Keratinocyte (primary cell): Measurements from ENCODE around the gene CD36. TPM values are rescaled to one million over a fixed set of nuclear protein-coding genes. Genes with fewer than 3 reads are reported as not detected.

Experiments used
- DNase-seq: peaks from one replicate; pipeline ENCODE4 v3.0.0-alpha.2; 2011; ENCODE audit warnings: low read depth, missing footprints, low spot score
- FAIRE-seq: peaks from 2 replicates; lab custom pipeline; 2011; peaks lifted over from hg19 to GRCh38; lab: Jason Lieb, UNC
- H2AFZ ChIP-seq: 2 replicates; pipeline ENCODE4 v1.6.0; 2012; ENCODE audit warnings: low read length, control low read depth, inconsistent platforms; ENCODE audit not compliant: control insufficient read depth
- H3K27ac ChIP-seq: 2 replicates; pipeline ENCODE4 v1.5.1; 2011; ENCODE audit warnings: low read length; ENCODE audit not compliant: control insufficient read depth, insufficient read depth
- H3K27me3 ChIP-seq: 3 replicates; pipeline ENCODE4 v1.6.0; 2011; ENCODE audit warnings: low read length; ENCODE audit not compliant: control insufficient read depth, insufficient read depth; ENCODE audit errors: extremely low read depth
- H3K36me3 ChIP-seq, 2 experiments: 2 replicates in 1 of 2; 3 replicates in 1 of 2; pipeline ENCODE4 v1.5.1; 2011; ENCODE audit warnings: low read length in 2 of 2, mild to moderate bottlenecking in 1 of 2; ENCODE audit not compliant: control insufficient read depth in 2 of 2, insufficient read depth in 2 of 2; ENCODE audit errors: extremely low read depth in 1 of 2
- H3K4me1 ChIP-seq: 3 replicates; pipeline ENCODE4 v1.5.1; 2011; ENCODE audit warnings: low read length; ENCODE audit not compliant: control insufficient read depth, insufficient read depth; ENCODE audit errors: extremely low read depth
- H3K4me2 ChIP-seq: 3 replicates; pipeline ENCODE4 v1.6.0; 2011; ENCODE audit warnings: low read depth, low read length; ENCODE audit not compliant: control insufficient read depth, insufficient read depth; ENCODE audit errors: extremely low read depth
- H3K4me3 ChIP-seq, 3 experiments: fragments of 200-600 bp in 1 of 3; sonication (generic) in 1 of 3; 2 replicates in 2 of 3; 3 replicates in 1 of 3; pipeline ENCODE4 v1.5.1; 2011 to 2016; ENCODE audit warnings: low read length in 3 of 3, mild to moderate bottlenecking in 3 of 3, control low read depth in 2 of 3, inconsistent platforms in 1 of 3, low read depth in 1 of 3, mixed read lengths in 1 of 3, mixed run types in 1 of 3, moderate library complexity in 1 of 3; ENCODE audit not compliant: control insufficient read depth in 2 of 3, insufficient read depth in 2 of 3; ENCODE audit errors: extremely low read depth in 1 of 3
- H3K79me2 ChIP-seq: 2 replicates; pipeline ENCODE4 v1.6.0; 2012; ENCODE audit warnings: low read length; ENCODE audit not compliant: control insufficient read depth, insufficient read depth
- H3K9ac ChIP-seq: 3 replicates; pipeline ENCODE4 v1.6.0; 2011; ENCODE audit warnings: low read length; ENCODE audit not compliant: control insufficient read depth, insufficient read depth; ENCODE audit errors: extremely low read depth
- H3K9me1 ChIP-seq: 3 replicates; pipeline ENCODE4 v1.6.0; 2011; ENCODE audit warnings: low read length; ENCODE audit not compliant: control insufficient read depth, insufficient read depth; ENCODE audit errors: extremely low read depth
- H3K9me3 ChIP-seq: 2 replicates; pipeline ENCODE4 v1.5.1; 2012; ENCODE audit warnings: low read depth, low read length; ENCODE audit not compliant: control insufficient read depth
- H4K20me1 ChIP-seq: 3 replicates; pipeline ENCODE4 v1.6.0; 2011; ENCODE audit warnings: low read length; ENCODE audit not compliant: control insufficient read depth, insufficient read depth; ENCODE audit errors: extremely low read depth
- EZH2 ChIP-seq: IDR thresholded peaks from one replicate; pipeline ENCODE4 v1.6.1; 2012; ENCODE audit warnings: inconsistent platforms, mild to moderate bottlenecking, low read length, moderate library complexity
- dilution Hi-C: fragments of 300-500 bp; cut with MboI; formaldehyde crosslinking; loops from one replicate; pipeline ENCODE4 v1.7.0; 2020; ENCODE audit warnings: low sequenced_read_pairs; ENCODE audit not compliant: extremely low pct_ligation_motif_present
- polyA plus RNA-seq, 5 experiments: library from polyadenylated mRNA; depleted of rRNA in 3 of 5; stranded (reverse) in 3 of 5; stranded (forward) in 1 of 5; unstranded in 1 of 5; fragments of >200 nt; gene quantifications; 1 replicate in 1 of 5; 2 replicates in 3 of 5; 3 replicates in 1 of 5; pipeline versions ENCODE4 v1.2.1 to v1.2.3, GENCODE V29; 2011 to 2012; ENCODE audit warnings: missing spikeins in 2 of 5, low read depth in 1 of 5, low replicate concordance in 1 of 5
- TF ChIP-seq, protein P1 (sequence below), 3 experiments: IDR thresholded peaks in 1 of 3; conservative IDR thresholded peaks in 1 of 3; optimal IDR thresholded peaks in 1 of 3; 2 replicates in 2 of 3; 3 replicates in 1 of 3; pipeline versions ENCODE3 to v1.5.1; 2011; ENCODE audit warnings: low read length in 3 of 3, mild to moderate bottlenecking in 3 of 3, moderate library complexity in 2 of 3, control low read depth in 1 of 3, inconsistent platforms in 1 of 3; ENCODE audit not compliant: insufficient read depth in 2 of 3; ENCODE audit errors: extremely low read depth in 1 of 3

The CD36 gene
- polyA plus RNA-seq, 1 donor (not counting 4 experiments of a cell fraction or from before 2014, with no cell fraction given) = 0.59 TPM

DNA sequence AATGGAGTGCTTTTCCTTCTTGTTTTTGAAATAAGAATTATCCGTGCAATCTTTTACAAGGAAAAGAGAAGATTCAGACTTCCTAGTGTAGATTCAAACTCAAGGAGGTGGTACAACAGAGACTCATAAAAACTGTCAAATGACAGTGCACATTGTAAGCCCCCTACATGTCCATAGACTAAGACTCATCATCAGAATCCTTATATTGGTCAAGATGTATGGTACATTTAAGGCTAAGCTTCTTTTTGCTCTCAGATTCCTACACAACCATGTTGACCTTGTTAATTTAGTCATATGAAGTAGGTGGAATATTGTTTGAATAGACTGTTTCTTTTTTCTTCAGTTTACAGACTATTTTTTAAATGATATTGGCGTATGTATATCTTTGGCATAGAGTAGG lies 11.6 kb downstream of the CD36 start:
- FAIRE-seq = no peak
- Histone ChIP-seq H3K9me3 (no peaks in the 10 kb centered on the region), H2AFZ (no peak overlapping the region), H3K36me3 (no peaks in the 10 kb centered on the region), H4K20me1 (no peaks in the 10 kb centered on the region), H3K27me3 (no peaks in the 10 kb centered on the region), H3K27ac (no peak overlapping the region), H3K9me1 (no peaks in the 10 kb centered on the region), H3K9ac (no peak overlapping the region), H3K4me1 (no peaks in the 10 kb centered on the region), H3K4me3 (no peak overlapping the region), H3K4me2 (no peak overlapping the region), H3K79me2 (no peaks in the 10 kb centered on the region)
- DNase-seq = no peak
- dilution Hi-C loops = loop anchor here (25.0 kb wide), 1 partner anchor 213 kb away; no protein-coding TSS in a partner anchor
- TF ChIP-seq, protein P1, sequence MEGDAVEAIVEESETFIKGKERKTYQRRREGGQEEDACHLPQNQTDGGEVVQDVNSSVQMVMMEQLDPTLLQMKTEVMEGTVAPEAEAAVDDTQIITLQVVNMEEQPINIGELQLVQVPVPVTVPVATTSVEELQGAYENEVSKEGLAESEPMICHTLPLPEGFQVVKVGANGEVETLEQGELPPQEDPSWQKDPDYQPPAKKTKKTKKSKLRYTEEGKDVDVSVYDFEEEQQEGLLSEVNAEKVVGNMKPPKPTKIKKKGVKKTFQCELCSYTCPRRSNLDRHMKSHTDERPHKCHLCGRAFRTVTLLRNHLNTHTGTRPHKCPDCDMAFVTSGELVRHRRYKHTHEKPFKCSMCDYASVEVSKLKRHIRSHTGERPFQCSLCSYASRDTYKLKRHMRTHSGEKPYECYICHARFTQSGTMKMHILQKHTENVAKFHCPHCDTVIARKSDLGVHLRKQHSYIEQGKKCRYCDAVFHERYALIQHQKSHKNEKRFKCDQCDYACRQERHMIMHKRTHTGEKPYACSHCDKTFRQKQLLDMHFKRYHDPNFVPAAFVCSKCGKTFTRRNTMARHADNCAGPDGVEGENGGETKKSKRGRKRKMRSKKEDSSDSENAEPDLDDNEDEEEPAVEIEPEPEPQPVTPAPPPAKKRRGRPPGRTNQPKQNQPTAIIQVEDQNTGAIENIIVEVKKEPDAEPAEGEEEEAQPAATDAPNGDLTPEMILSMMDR (optimal IDR thresholded peaks at IDR 0.05 in 1 of 3, IDR thresholded peaks at IDR 0.05 in 1 of 3, conservative IDR thresholded peaks at IDR 0.05 in 1 of 3; ENCODE audit: extremely low read depth in 1 of 3, insufficient read depth in 2 of 3, low read length in 3 of 3) = no peak
- no peak for TF ChIP-seq EZH2

DNA sequence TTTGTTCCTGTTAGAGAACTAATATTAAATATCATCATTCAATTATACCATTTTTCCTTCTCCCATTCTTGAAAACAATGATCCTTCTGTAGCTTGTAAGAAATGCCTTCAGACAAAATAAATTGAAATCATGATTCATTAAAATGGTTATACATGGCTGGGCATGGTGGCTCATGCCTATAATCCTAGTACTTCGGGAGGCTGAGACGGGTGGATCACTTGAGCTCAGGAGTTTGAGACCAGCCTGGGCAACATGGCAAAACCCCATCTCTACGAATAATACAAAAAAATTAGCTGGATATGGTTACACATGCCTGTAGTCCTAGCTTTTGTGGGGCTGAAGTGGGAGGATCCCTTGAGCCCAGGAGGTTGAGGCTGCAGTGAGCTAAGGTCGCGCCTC lies 13.0 kb downstream of the CD36 start:
- Histone ChIP-seq H2AFZ (no peak overlapping the region), H3K79me2 (no peaks in the 10 kb centered on the region), H3K9me1 (no peaks in the 10 kb centered on the region), H3K27ac (no peak overlapping the region), H3K4me2 (no peak overlapping the region), H3K9ac (no peak overlapping the region), H4K20me1 (no peaks in the 10 kb centered on the region), H3K27me3 (no peaks in the 10 kb centered on the region), H3K4me3 (no peak overlapping the region), H3K4me1 (no peaks in the 10 kb centered on the region), H3K36me3 (no peaks in the 10 kb centered on the region), H3K9me3 (no peaks in the 10 kb centered on the region)
- dilution Hi-C loops = loop anchor here (25.0 kb wide), 1 partner anchor 214 kb away; no protein-coding TSS in a partner anchor
- DNase-seq (no peak), FAIRE-seq (no peak)
- TF ChIP-seq, protein P1 (optimal IDR thresholded peaks at IDR 0.05 in 1 of 3, IDR thresholded peaks at IDR 0.05 in 1 of 3, conservative IDR thresholded peaks at IDR 0.05 in 1 of 3; ENCODE audit: extremely low read depth in 1 of 3, insufficient read depth in 2 of 3, low read length in 3 of 3) = no peak
- no peak for TF ChIP-seq EZH2
